HUES6 (cell line): Measurements from ENCODE around the gene TXNRD3.
A peak's percentile ranks its signal among the peaks of the same experiment; 100 is the strongest.

Source experiments
- H3K27ac ChIP-seq: 2 replicates; pipeline ENCODE4 v1.7.0; 2013; ENCODE audit warnings: low read depth, mild to moderate bottlenecking, low read length, inconsistent platforms
- H3K27me3 ChIP-seq: 2 replicates; pipeline ENCODE4 v1.6.1; 2013; ENCODE audit warnings: low read length; ENCODE audit not compliant: control insufficient read depth, insufficient read depth
- H3K36me3 ChIP-seq: 2 replicates; pipeline ENCODE4 v1.6.1; 2013; ENCODE audit warnings: low read length; ENCODE audit not compliant: control insufficient read depth, insufficient read depth
- H3K4me1 ChIP-seq: 2 replicates; pipeline ENCODE4 v1.6.1; 2013; ENCODE audit warnings: low read length; ENCODE audit not compliant: control insufficient read depth, insufficient read depth
- H3K4me3 ChIP-seq: 2 replicates; pipeline ENCODE4 v1.5.1; 2013; ENCODE audit warnings: low read depth, low read length
- H3K9ac ChIP-seq: one replicate; pipeline ENCODE4 v1.6.1; 2013; ENCODE audit warnings: mild to moderate bottlenecking, low read length
- H3K9me3 ChIP-seq: 2 replicates; pipeline ENCODE4 v1.6.1; 2013; ENCODE audit warnings: low read depth, low read length; ENCODE audit not compliant: control insufficient read depth, insufficient read depth

TXNRD3 gene

GRCh38 chr3:126683069-126683468 lies 28.1 kb upstream of the TXNRD3 start:
- Histone ChIP-seq H3K4me1 (peaks cover 17% of the 10 kb centered on the region), H3K27me3 (peaks cover 22% of the 10 kb centered on the region), H3K9me3 (no peaks in the 10 kb centered on the region), H3K9ac (no peak overlapping the region), H3K27ac (no peak overlapping the region), H3K4me3 (no peak overlapping the region), H3K36me3 (no peaks in the 10 kb centered on the region)

DNA sequence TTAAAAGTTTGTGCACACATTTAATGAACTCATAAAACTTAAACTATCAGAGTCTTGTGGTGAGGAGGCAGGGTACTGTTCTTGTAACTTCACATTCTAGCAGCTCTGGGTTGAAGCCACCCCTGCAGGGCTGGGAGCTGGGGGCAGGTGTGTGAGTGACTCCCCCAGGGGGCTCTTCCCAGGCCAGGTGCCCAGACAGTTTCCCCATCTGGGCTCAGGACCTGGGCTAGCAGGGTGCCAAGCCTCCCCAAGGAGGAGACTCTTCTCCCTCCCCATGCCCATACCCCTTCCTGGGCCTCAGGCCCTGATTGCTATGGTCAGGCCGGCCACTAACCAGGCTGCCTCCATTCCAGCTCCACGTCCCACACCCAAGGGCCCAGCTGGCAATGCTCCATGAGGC lies 27.1 kb upstream of the TXNRD3 start:
- H3K9me3 ChIP-seq = no peaks in the 10 kb centered on the region
- H3K4me1 ChIP-seq = peaks cover 17% of the 10 kb centered on the region
- H3K36me3 ChIP-seq = no peaks in the 10 kb centered on the region
- no peak overlapping the region for H3K9ac ChIP-seq
- peaks cover 32% of the 10 kb centered on the region for H3K27me3 ChIP-seq
- no peak overlapping the region for H3K4me3 ChIP-seq
- no peak overlapping the region for H3K27ac ChIP-seq

- Histone ChIP-seq H3K4me1 (peaks cover 17% of the 10 kb centered on the region), H3K36me3 (no peaks in the 10 kb centered on the region), H3K9ac (no peak overlapping the region), H3K27me3 (peaks cover 38% of the 10 kb centered on the region), H3K9me3 (no peaks in the 10 kb centered on the region), H3K4me3 (no peak overlapping the region), H3K27ac (no peak overlapping the region)
These were observed 25.7 kb upstream of the TXNRD3 start for GRCh38 chr3:126680667-126681055.

DNA sequence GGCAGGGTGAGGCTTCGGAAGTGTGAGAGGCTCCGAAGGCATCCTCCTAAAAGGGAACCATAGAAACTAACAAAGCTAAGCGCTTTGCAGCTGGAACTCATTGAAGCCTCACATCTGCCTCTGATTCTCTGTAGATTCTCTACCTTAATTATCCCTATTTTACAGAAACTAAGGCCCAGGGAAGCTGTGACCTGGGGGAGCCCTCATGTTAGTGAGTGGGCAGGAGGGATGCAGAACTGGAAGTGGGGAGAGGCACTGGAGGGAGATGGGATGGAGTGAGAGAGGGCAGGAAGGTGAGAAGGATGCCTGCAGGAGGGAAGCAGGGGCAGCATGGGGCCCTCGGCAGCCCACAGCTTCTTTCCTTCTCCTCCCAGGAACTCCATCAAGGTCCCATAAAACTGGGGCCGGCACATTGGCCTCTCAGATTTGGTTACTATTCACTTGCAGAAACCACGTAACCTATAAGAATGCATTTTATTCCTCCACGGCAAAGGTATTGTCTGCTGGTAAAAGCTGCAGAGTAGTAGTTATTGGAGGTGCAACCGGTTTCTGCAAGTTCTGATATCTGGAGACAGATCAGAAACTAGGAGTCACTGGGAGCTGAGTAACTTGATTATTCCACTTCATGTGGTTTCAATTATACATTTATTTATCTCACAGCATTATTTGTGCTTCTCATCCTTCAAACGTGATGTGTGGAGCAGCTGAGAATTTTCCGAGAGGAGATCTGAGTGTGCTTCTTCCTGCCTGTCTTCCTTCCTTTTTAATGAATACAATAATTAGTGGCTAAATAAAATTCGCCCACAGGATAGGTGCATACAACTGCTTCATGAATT lies 25.1 kb upstream of the TXNRD3 start:
- H3K36me3 ChIP-seq = no peaks in the 10 kb centered on the region
- peaks cover 38% of the 10 kb centered on the region for H3K27me3 ChIP-seq
- H3K4me3 ChIP-seq = no peak overlapping the region
- H3K9ac ChIP-seq = no peak overlapping the region
- H3K9me3 ChIP-seq = no peaks in the 10 kb centered on the region
- peaks cover 17% of the 10 kb centered on the region for H3K4me1 ChIP-seq
- H3K27ac ChIP-seq = no peak overlapping the region

- peaks cover 17% of the 10 kb centered on the region for H3K4me1 ChIP-seq
- peaks cover 2% of the 10 kb centered on the region; the same call in 1 of the 2 replicates for H3K9me3 ChIP-seq
- H3K27me3 ChIP-seq = peaks cover 38% of the 10 kb centered on the region
- 0 out of 2 replicates have a peak overlapping the region, but pooled peaks have one; percentile 16 for H3K4me3 ChIP-seq
- no peak overlapping the region for H3K9ac ChIP-seq
- H3K27ac ChIP-seq = no peak overlapping the region
- H3K36me3 ChIP-seq = no peaks in the 10 kb centered on the region
These were observed 24.4 kb upstream of the TXNRD3 start for GRCh38 chr3:126679318-126679751.

DNA sequence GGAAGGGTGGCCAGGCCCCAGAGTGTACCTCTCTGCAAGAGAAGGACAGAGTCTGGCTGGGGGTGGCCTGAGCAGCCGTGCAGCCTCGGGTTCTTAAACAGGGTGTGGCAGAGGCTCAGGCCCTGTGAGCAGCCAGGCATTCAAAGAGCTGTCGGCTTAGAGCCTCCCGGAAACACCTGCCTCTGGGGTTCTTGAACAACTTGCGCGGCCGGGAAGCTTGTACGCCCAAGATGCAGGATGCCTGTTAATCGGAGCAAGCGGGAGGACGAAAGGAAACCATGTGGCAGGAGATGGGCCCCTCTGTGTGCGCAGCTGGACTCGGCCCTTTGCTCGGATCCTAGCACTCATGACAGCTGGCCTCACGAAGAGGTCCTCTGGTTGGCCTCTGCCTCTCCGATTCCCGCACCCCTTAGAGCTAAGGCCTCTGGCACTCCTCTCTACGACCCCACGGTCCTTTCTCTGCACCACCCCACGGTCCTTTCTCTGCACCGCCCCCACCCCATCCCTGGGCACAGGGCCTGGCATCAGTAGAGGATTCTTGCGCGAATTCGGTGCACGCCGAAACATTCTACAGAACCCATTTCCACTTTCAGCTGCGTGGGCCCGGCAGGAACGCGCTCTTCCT lies 23.9 kb upstream of the TXNRD3 start:
- H3K4me1 ChIP-seq = peaks cover 16% of the 10 kb centered on the region

DNA sequence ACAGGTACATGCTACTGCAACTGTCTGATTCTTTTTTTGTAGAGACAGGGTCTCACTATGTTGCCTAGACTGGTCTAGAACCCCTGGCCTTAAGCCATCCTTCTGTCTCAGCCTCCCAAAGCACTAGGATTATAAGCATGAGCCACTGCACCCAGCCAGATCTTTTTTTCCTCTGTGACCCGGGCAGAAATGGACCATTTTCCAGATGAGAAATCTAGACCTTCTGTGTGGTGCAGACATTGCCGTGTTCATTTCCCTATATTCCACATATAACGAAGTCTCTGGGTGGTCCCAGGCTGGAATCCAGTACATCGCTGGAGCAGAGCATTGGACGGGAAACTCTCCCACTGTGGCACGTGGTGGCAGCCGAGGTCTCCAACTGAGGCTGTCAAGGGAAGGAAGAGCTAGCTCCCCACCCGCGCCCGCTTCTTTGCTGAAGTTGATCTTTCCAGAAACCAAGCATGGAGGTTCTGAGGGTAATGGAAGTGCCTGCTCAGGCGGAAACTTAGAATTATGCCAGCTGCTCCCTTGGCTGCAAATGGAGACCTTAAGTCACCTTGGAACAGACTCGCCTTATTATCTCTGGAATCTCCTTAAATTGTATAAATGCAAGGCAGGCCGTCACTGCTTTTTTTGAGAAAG lies 23.1 kb upstream of the TXNRD3 start:
- no peak overlapping the region for H3K9ac ChIP-seq

More for the DNA sequence above, 23.9 kb upstream of the TXNRD3 start:
- peaks cover 5% of the 10 kb centered on the region; the same call in 1 of the 2 replicates for H3K9me3 ChIP-seq
- H3K27ac ChIP-seq = no peak overlapping the region
- H3K27me3 ChIP-seq = peaks cover 38% of the 10 kb centered on the region
- no peaks in the 10 kb centered on the region for H3K36me3 ChIP-seq
- no peak overlapping the region for H3K9ac ChIP-seq
- H3K4me3 ChIP-seq = 0 out of 2 replicates have a peak overlapping the region, but pooled peaks have one; percentile 16

GRCh38 chr3:126676919-126677705 lies 22.2 kb upstream of the TXNRD3 start:
- Histone ChIP-seq H3K4me3 (no peak overlapping the region), H3K9me3 (peaks cover 12% of the 10 kb centered on the region; the same call in 1 of the 2 replicates), H3K27me3 (peaks cover 38% of the 10 kb centered on the region), H3K27ac (no peak overlapping the region), H3K36me3 (no peaks in the 10 kb centered on the region), H3K4me1 (peaks cover 12% of the 10 kb centered on the region; the same call in 1 of the 2 replicates), H3K9ac (no peak overlapping the region)

More for the DNA sequence above, 23.1 kb upstream of the TXNRD3 start:
- Histone ChIP-seq H3K9me3 (peaks cover 12% of the 10 kb centered on the region; the same call in 1 of the 2 replicates), H3K36me3 (no peaks in the 10 kb centered on the region), H3K4me1 (peaks cover 12% of the 10 kb centered on the region; the same call in 1 of the 2 replicates), H3K27ac (no peak overlapping the region), H3K27me3 (peaks cover 38% of the 10 kb centered on the region), H3K4me3 (no peak overlapping the region)

- Histone ChIP-seq H3K27me3 (peaks cover 13% of the 10 kb centered on the region), H3K4me1 (peaks cover 3% of the 10 kb centered on the region; the same call in 1 of the 2 replicates), H3K9me3 (peaks cover 12% of the 10 kb centered on the region; the same call in 1 of the 2 replicates), H3K27ac (no peak overlapping the region), H3K9ac (no peak overlapping the region), H3K36me3 (no peaks in the 10 kb centered on the region), H3K4me3 (no peak overlapping the region)
These were observed 17.8 kb upstream of the TXNRD3 start for GRCh38 chr3:126672741-126673140.

DNA sequence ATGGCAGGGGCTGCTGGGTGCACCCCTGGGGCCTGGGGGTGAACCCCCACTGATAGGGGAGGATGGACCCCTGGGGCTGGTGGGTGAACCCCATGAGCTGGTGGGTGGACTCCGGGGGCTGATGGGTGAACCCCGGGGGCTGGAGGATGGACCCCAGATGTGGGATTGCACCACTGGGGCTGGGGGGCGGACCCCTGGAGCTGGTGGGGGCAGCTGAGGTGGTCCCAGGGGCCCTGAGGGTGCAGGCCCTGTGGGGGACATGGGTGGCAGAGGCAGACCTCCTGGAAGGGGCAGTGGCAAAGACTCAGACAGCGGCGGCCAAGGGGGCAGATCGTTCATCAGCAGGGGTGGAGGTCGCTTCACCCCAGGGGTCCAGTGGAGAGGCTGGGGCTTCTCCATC lies 17.4 kb upstream of the TXNRD3 start:
- Histone ChIP-seq H3K27ac (no peak overlapping the region), H3K27me3 (peaks cover 9% of the 10 kb centered on the region), H3K4me1 (peaks cover 3% of the 10 kb centered on the region; the same call in 1 of the 2 replicates), H3K4me3 (no peak overlapping the region), H3K9me3 (peaks cover 12% of the 10 kb centered on the region; the same call in 1 of the 2 replicates), H3K36me3 (no peaks in the 10 kb centered on the region), H3K9ac (no peak overlapping the region)
